Thyroid gland (tissue), 4 donors: ENCODE measurements around the gene DOCK1. TPM values are rescaled to one million over a fixed set of nuclear protein-coding genes. Genes with fewer than 3 reads are reported as not detected.

Experiments used
- DNase-seq, 2 donors: peaks; one replicate each; pipeline ENCODE4 v3.0.0-alpha.2; 2019
- H3K27ac ChIP-seq, 3 donors: fragments of 200-600 bp; sonication (generic); 1 replicate in 2 of 3; 2 replicates in 1 of 3; pipeline ENCODE4 v1.5.1; 2016 to 2019; ENCODE audit warnings: mild to moderate bottlenecking in 1 of 3, moderate library complexity in 1 of 3
- H3K27me3 ChIP-seq: fragments of 200-600 bp; sonication (generic); one replicate; pipeline ENCODE4 v1.5.1; 2019
- H3K36me3 ChIP-seq, 2 donors: fragments of 200-600 bp; sonication (generic); one replicate each; pipeline ENCODE4 v1.5.1; 2016 to 2019
- H3K4me1 ChIP-seq, 2 donors: fragments of 200-600 bp; sonication (generic); one replicate each; pipeline ENCODE4 v1.5.1; 2017 to 2019
- H3K4me3 ChIP-seq, 3 donors: fragments of 200-600 bp; sonication (generic); replicated peaks in 1 of 3; 1 replicate in 2 of 3; 2 replicates in 1 of 3; pipeline ENCODE4 v1.5.1; 2016; ENCODE audit warnings: mild to moderate bottlenecking in 1 of 3
- H3K9me3 ChIP-seq: fragments of 200-600 bp; sonication (generic); one replicate; pipeline ENCODE4 v1.5.1; 2017
- CTCF ChIP-seq, 6 experiments: fragments of 200-600 bp in 3 of 6; fragments of 450-650 bp in 3 of 6; sonication (generic) in 3 of 6; IDR thresholded peaks; one replicate each; pipeline ENCODE4 v1.5.1; 2016 to 2019; ENCODE audit warnings: antibody characterized with exemption in 6 of 6, mild to moderate bottlenecking in 2 of 6, inconsistent platforms in 1 of 6, moderate library complexity in 1 of 6
- POLR2A ChIP-seq, 2 donors: fragments of 450-650 bp; IDR thresholded peaks; one replicate each; pipeline ENCODE4 v1.6.1; 2017; ENCODE audit warnings: antibody characterized with exemption in 2 of 2, mild to moderate bottlenecking in 2 of 2, moderate library complexity in 1 of 2
- WGBS, 2 donors: methylation state at CpG; one replicate each; pipeline ENCODE4 v1.1.5; 2017; 5-methylcytosine and 5-hydroxymethylcytosine counted together
- intact Hi-C: fragments of 100-400 bp; cut with DNase I; formaldehyde crosslinking; loops from one replicate; pipeline ENCODE4 v1.15.1; 2023
- total RNA-seq, 4 donors: library from RNA; depleted of rRNA; stranded (reverse); fragments of >200 nt; gene quantifications; one replicate each; pipeline ENCODE4 v1.2.3, GENCODE V29; 2016

Gene DOCK1
- total RNA-seq, 4 donors from 2014 or later = 89.7 to 217 (median 112) TPM

- H3K36me3 ChIP-seq = no peaks in the 10 kb centered on the region
- no peak for TF ChIP-seq CTCF (IDR thresholded peaks at IDR 0.05)
- TF ChIP-seq POLR2A (IDR thresholded peaks at IDR 0.05) = no peak
- H3K4me3 ChIP-seq = no peak overlapping the region
- no peak for DNase-seq
- no peak overlapping the region for H3K27ac ChIP-seq
- no peaks in the 10 kb centered on the region for H3K9me3 ChIP-seq
- 95 to 98% methylated on average over 10 of the region's 10 CpGs for WGBS, 2 donors
- intact Hi-C loops = no loop called here
- no peaks in the 10 kb centered on the region for H3K4me1 ChIP-seq
- no peaks in the 10 kb centered on the region for H3K27me3 ChIP-seq
Observed at GRCh38 chr10:127088908-127089307, 183.7 kb downstream of the DOCK1 start.

GRCh38 chr10:127089446-127089845 is 184.2 kb downstream of the DOCK1 start:
- H3K4me3 ChIP-seq = no peak overlapping the region
- TF ChIP-seq CTCF (IDR thresholded peaks at IDR 0.05) = no peak
- no peak for TF ChIP-seq POLR2A (IDR thresholded peaks at IDR 0.05)
- no peaks in the 10 kb centered on the region for H3K9me3 ChIP-seq
- intact Hi-C loops = no loop called here
- no peaks in the 10 kb centered on the region for H3K4me1 ChIP-seq
- H3K36me3 ChIP-seq = no peaks in the 10 kb centered on the region
- WGBS, 2 donors = 92 to 95% methylated on average over 5 of the region's 5 CpGs
- no peaks in the 10 kb centered on the region for H3K27me3 ChIP-seq
- H3K27ac ChIP-seq = no peak overlapping the region
- no peak for DNase-seq

- DNase-seq = no peak
- Histone ChIP-seq H3K4me3 (no peak overlapping the region), H3K9me3 (no peaks in the 10 kb centered on the region), H3K27ac (no peak overlapping the region), H3K36me3 (no peaks in the 10 kb centered on the region), H3K27me3 (no peaks in the 10 kb centered on the region), H3K4me1 (no peaks in the 10 kb centered on the region)
- WGBS, 2 donors = 97% methylated on average over 8 of the region's 8 CpGs
- intact Hi-C loops = no loop called here
- TF ChIP-seq POLR2A (IDR thresholded peaks at IDR 0.05) (no peak), CTCF (IDR thresholded peaks at IDR 0.05) (no peak)
Observed at GRCh38 chr10:127090138-127090537, 184.9 kb downstream of the DOCK1 start.

GRCh38 chr10:127091354-127091753 is 186.1 kb downstream of the DOCK1 start:
- Histone ChIP-seq H3K27me3 (no peaks in the 10 kb centered on the region), H3K27ac (no peak overlapping the region), H3K4me1 (no peaks in the 10 kb centered on the region), H3K4me3 (no peak overlapping the region), H3K36me3 (no peaks in the 10 kb centered on the region), H3K9me3 (no peaks in the 10 kb centered on the region)
- intact Hi-C loops = no loop called here
- WGBS, 2 donors = 86 to 90% methylated on average over 7 of the region's 7 CpGs
- no peak for DNase-seq
- TF ChIP-seq POLR2A (IDR thresholded peaks at IDR 0.05) (no peak), CTCF (IDR thresholded peaks at IDR 0.05) (no peak)

GRCh38 chr10:127092916-127093315 is 187.7 kb downstream of the DOCK1 start:
- intact Hi-C loops = no loop called here
- H3K27me3 ChIP-seq = no peaks in the 10 kb centered on the region
- TF ChIP-seq POLR2A (IDR thresholded peaks at IDR 0.05) = no peak
- TF ChIP-seq CTCF (IDR thresholded peaks at IDR 0.05) = no peak
- 87 to 92% methylated on average over 9 of the region's 9 CpGs for WGBS, 2 donors
- H3K4me1 ChIP-seq = no peaks in the 10 kb centered on the region
- H3K36me3 ChIP-seq = no peaks in the 10 kb centered on the region
- no peaks in the 10 kb centered on the region for H3K9me3 ChIP-seq
- no peak for DNase-seq
- no peak overlapping the region for H3K4me3 ChIP-seq
- no peak overlapping the region for H3K27ac ChIP-seq
